A673 (cell line): ENCODE data around the gene SPATA13. TPM values are rescaled to one million over a fixed set of nuclear protein-coding genes. Genes with fewer than 3 reads are reported as not detected.

Experiments used
- BruUV-seq: library from RNA; stranded (reverse); fragments of 400-500 nt; replicated peaks from 2 replicates; lab custom pipeline; 2021; lab: Mats Ljungman, UMichigan
- CTCF ChIA-PET: fragments of 300-600 bp; sonication (Branson Sonifier 250); formaldehyde crosslinking; loops from one replicate; lab custom pipeline; 2022; ENCODE audit warnings: antibody characterized with exemption; lab: Charles Lee
- POLR2A ChIA-PET: fragments of 300-600 bp; sonication (Branson Sonifier 250); formaldehyde crosslinking; loops from one replicate; lab custom pipeline; 2022; ENCODE audit warnings: antibody characterized with exemption; ENCODE audit not compliant: low non-redundant PET; lab: Charles Lee
- DNase-seq: peaks from one replicate; pipeline ENCODE4 v3.0.0-alpha.2; 2015; ENCODE audit warnings: low spot score
- H3K27ac ChIP-seq: fragments of 200-600 bp; sonication (generic); 2 replicates; pipeline ENCODE4 v1.5.1; 2016; ENCODE audit warnings: mixed run types, low read depth, mild to moderate bottlenecking, mixed read lengths, antibody characterized with exemption, low read length; ENCODE audit not compliant: poor library complexity, severe bottlenecking
- H3K27me3 ChIP-seq: fragments of 200-600 bp; sonication (generic); replicated peaks from 2 replicates; pipeline ENCODE4 v1.6.1; 2017; ENCODE audit warnings: mixed run types, low read depth, mild to moderate bottlenecking, mixed read lengths, antibody characterized with exemption, low read length; ENCODE audit not compliant: insufficient read depth, poor library complexity
- H3K36me3 ChIP-seq: fragments of 200-600 bp; sonication (generic); 2 replicates; pipeline ENCODE4 v1.6.1; 2016; ENCODE audit warnings: mixed run types, mild to moderate bottlenecking, mixed read lengths, antibody characterized with exemption, low read length; ENCODE audit not compliant: insufficient read depth, poor library complexity, severe bottlenecking
- H3K4me1 ChIP-seq: fragments of 200-600 bp; sonication (generic); 2 replicates; pipeline ENCODE4 v1.6.1; 2017; ENCODE audit warnings: mixed run types, mild to moderate bottlenecking, mixed read lengths, antibody characterized with exemption, low read length; ENCODE audit not compliant: insufficient read depth, poor library complexity, severe bottlenecking
- H3K4me3 ChIP-seq: fragments of 200-600 bp; sonication (generic); 2 replicates; pipeline ENCODE4 v1.5.1; 2016; ENCODE audit warnings: low read depth, mixed run types, mild to moderate bottlenecking, mixed read lengths, low read length; ENCODE audit not compliant: poor library complexity, severe bottlenecking
- H3K9me3 ChIP-seq: fragments of 200-600 bp; sonication (generic); 2 replicates; pipeline ENCODE4 v1.6.1; 2016; ENCODE audit warnings: mixed run types, low read depth, mild to moderate bottlenecking, mixed read lengths, antibody characterized with exemption, low read length; ENCODE audit not compliant: poor library complexity, severe bottlenecking
- EZH2 ChIP-seq: fragments of 200-600 bp; sonication (generic); IDR thresholded peaks from 2 replicates; pipeline ENCODE4 v1.6.1; 2017; ENCODE audit warnings: borderline replicate concordance, low read depth, mild to moderate bottlenecking, mixed read lengths, antibody characterized with exemption, low read length; ENCODE audit not compliant: poor library complexity, severe bottlenecking
- intact Hi-C: fragments of 100-400 bp; cut with micrococcal nuclease; formaldehyde crosslinking; loops from one replicate; pipeline ENCODE4 v1.10.0; 2022; ENCODE audit not compliant: unreplicated experiment
- total RNA-seq: library from RNA; stranded (reverse); gene quantifications from 2 replicates; pipeline ENCODE4 v1.2.3, GENCODE V29; 2021
- TF ChIP-seq, protein P1 (sequence below): fragments of 300-800, 200-600 bp; sonication (generic); conservative IDR thresholded peaks from 2 replicates; pipeline ENCODE4 v1.5.1; 2017; ENCODE audit warnings: low read depth, mild to moderate bottlenecking, antibody characterized with exemption, low read length, moderate library complexity, mixed read lengths

The SPATA13 gene
- total RNA-seq, 1 experiment from 2014 or later, result 58.2 TPM

DNA sequence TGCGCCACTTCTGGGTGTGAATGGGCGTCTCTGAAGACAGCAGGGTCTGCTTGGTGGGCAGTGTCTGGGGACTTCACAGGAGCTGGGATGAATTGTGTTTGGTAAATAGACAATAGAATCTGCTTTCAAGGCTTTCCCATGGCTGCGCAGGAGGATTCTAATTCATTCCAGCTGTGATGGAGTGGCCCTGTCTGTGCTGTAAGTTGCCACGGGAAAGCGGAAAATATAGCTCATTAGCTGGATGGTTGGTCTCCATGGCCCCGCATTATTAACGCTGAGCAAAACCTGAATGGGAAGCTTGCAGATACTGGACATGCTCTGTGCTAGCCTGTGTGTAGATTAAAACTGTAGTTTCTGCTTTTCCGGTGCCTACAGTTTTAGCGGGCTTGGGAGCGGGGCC, 133.2 kb downstream of the SPATA13 start:
- intact Hi-C loops, result loop anchor here (2.0 kb wide), 1 partner anchor 15 kb away; no protein-coding TSS in a partner anchor
- BruUV-seq, result no TSS peak
- H3K36me3 ChIP-seq, result peaks cover 83% of the 10 kb centered on the region
- no peaks in the 10 kb centered on the region for H3K9me3 ChIP-seq
- CTCF ChIA-PET, result no interaction called here
- peak; percentile 94 for DNase-seq
- peak overlapping the region; percentile 34 for H3K4me3 ChIP-seq
- TF ChIP-seq, protein P1, sequence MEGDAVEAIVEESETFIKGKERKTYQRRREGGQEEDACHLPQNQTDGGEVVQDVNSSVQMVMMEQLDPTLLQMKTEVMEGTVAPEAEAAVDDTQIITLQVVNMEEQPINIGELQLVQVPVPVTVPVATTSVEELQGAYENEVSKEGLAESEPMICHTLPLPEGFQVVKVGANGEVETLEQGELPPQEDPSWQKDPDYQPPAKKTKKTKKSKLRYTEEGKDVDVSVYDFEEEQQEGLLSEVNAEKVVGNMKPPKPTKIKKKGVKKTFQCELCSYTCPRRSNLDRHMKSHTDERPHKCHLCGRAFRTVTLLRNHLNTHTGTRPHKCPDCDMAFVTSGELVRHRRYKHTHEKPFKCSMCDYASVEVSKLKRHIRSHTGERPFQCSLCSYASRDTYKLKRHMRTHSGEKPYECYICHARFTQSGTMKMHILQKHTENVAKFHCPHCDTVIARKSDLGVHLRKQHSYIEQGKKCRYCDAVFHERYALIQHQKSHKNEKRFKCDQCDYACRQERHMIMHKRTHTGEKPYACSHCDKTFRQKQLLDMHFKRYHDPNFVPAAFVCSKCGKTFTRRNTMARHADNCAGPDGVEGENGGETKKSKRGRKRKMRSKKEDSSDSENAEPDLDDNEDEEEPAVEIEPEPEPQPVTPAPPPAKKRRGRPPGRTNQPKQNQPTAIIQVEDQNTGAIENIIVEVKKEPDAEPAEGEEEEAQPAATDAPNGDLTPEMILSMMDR, result no peak
- no peak for TF ChIP-seq EZH2
- POLR2A ChIA-PET, result interaction anchor here (0.5 to 0.9 kb wide), 3 partner anchors 10 to 55 kb away, joined by 3 to 4 read pairs (median 3); no protein-coding TSS in a partner anchor
- peak overlapping the region; percentile 87 for H3K27ac ChIP-seq
- H3K4me1 ChIP-seq, result peaks cover 34% of the 10 kb centered on the region
- H3K27me3 ChIP-seq, result no peaks in the 10 kb centered on the region

DNA sequence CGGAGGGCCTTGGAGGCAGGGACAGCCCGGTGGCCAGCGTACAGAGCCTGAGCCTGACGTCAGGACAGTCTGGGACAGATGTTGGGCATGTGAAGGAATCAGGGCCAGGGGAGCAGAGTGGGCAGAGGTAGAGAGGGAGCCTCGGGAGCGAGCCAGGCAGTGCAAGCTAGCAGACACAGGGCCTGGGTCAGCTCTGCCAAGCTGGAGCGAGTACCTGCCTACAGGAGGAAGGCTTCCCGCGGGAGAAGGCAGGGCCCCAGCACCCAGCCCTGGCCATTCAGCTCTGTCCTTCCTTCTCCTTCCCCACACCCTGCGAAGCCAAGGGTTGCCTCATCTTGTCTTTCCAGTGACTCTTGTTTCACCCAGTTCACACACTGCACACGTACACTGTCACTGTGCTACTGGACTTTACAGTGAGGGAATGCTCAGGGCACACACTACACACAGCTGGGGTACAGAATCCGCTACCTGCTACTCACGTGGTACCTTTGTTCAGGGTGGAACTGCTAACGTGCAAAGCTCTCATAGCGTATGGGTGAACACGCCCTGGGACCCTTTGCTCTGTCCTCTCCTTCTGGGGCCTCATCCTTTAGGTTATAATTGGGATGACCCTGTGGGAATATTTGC, 139.1 kb downstream of the SPATA13 start:
- Histone ChIP-seq H3K27ac (peak overlapping the region; percentile 20), H3K27me3 (no peaks in the 10 kb centered on the region), H3K36me3 (peaks cover 98% of the 10 kb centered on the region), H3K4me3 (no peak overlapping the region), H3K4me1 (peaks cover 7% of the 10 kb centered on the region), H3K9me3 (no peaks in the 10 kb centered on the region)
- TF ChIP-seq EZH2, result no peak
- TF ChIP-seq, protein P1, result no peak
- no TSS peak for BruUV-seq
- intact Hi-C loops, result no loop called here
- POLR2A ChIA-PET, result no interaction called here
- CTCF ChIA-PET, result no interaction called here
- DNase-seq, result no peak

DNA sequence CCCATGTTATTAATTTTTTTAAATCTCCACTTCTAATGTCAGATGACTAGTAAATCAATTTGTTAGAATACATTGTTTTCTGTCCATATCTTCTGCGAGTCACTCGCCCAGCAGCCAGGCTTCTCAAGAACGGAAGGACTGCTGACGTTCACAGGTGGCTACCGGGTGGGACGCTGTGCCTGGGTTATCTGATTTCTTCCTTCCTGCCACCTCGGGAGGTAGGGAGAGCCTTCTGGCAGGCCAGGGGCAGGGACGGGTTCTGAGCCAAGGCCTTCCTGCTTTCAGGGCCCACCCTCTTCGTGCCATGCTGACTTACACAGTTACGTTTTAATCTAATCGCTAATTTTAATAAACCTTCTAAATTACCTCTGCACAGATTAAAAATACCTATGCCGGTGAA, 140.9 kb downstream of the SPATA13 start:
- BruUV-seq, result no TSS peak
- Histone ChIP-seq H3K4me1 (no peaks in the 10 kb centered on the region), H3K9me3 (no peaks in the 10 kb centered on the region), H3K27ac (peak overlapping the region; percentile 46), H3K36me3 (peaks cover 90% of the 10 kb centered on the region), H3K27me3 (no peaks in the 10 kb centered on the region), H3K4me3 (no peak overlapping the region)
- DNase-seq, result no peak
- TF ChIP-seq EZH2, result no peak
- TF ChIP-seq, protein P1, result no peak
- CTCF ChIA-PET, result no interaction called here
- POLR2A ChIA-PET, result no interaction called here
- intact Hi-C loops, result no loop called here
